ENCODE data around the gene NAPG.

NAPG gene

GRCh38 chr18:10511236-10511635 is 14.6 kb upstream of the NAPG start:
- Histone ChIP-seq H3K4me1 (ENCODE audit: control insufficient read depth in 5 of 5, insufficient read depth in 5 of 5, low read length in 5 of 5) (peaks cover 0 to 11% (median 4%) of the 10 kb centered on the region in 5 donors), H3K27ac (ENCODE audit: low read depth, low read length) (no peak overlapping the region), H3K36me3 (ENCODE audit: control insufficient read depth in 5 of 5, insufficient read depth in 5 of 5, low read length in 5 of 5) (no peaks in the 10 kb centered on the region), H3K9me3 (ENCODE audit: control insufficient read depth in 5 of 5, low read length in 5 of 5) (peaks cover 0 to 12% (median 8%) of the 10 kb centered on the region in 5 donors), H3K4me3 (ENCODE audit: low read depth in 1 of 5, low read length in 5 of 5) (no peak overlapping the region), H3K27me3 (ENCODE audit: control insufficient read depth in 5 of 5, insufficient read depth in 4 of 5, low read length in 5 of 5) (no peaks in the 10 kb centered on the region), H3K9ac (ENCODE audit: low read length in 5 of 5) (no peak overlapping the region)

GRCh38 chr18:10514082-10514481 is 11.7 kb upstream of the NAPG start:
- peak overlapping the region; percentile 38 for H3K27ac ChIP-seq (ENCODE audit: low read depth, low read length)
- H3K9ac ChIP-seq (ENCODE audit: low read length in 5 of 5), result no peak overlapping the region
- H3K36me3 ChIP-seq (ENCODE audit: control insufficient read depth in 5 of 5, insufficient read depth in 5 of 5, low read length in 5 of 5), result no peaks in the 10 kb centered on the region
- peaks cover 3 to 20% (median 12%) of the 10 kb centered on the region in 5 donors for H3K4me1 ChIP-seq (ENCODE audit: control insufficient read depth in 5 of 5, insufficient read depth in 5 of 5, low read length in 5 of 5)
- peaks cover 0 to 8% (median 4%) of the 10 kb centered on the region in 5 donors for H3K9me3 ChIP-seq (ENCODE audit: control insufficient read depth in 5 of 5, low read length in 5 of 5)
- no peaks in the 10 kb centered on the region for H3K27me3 ChIP-seq (ENCODE audit: control insufficient read depth in 5 of 5, insufficient read depth in 4 of 5, low read length in 5 of 5)
- H3K4me3 ChIP-seq (ENCODE audit: low read depth in 1 of 5, low read length in 5 of 5), result no peak overlapping the region

GRCh38 chr18:10514601-10515000 is 11.2 kb upstream of the NAPG start:
- no peaks in the 10 kb centered on the region for H3K27me3 ChIP-seq (ENCODE audit: control insufficient read depth in 5 of 5, insufficient read depth in 4 of 5, low read length in 5 of 5)
- no peaks in the 10 kb centered on the region for H3K36me3 ChIP-seq (ENCODE audit: control insufficient read depth in 5 of 5, insufficient read depth in 5 of 5, low read length in 5 of 5)
- H3K4me1 ChIP-seq (ENCODE audit: control insufficient read depth in 5 of 5, insufficient read depth in 5 of 5, low read length in 5 of 5), result peaks cover 3 to 25% (median 17%) of the 10 kb centered on the region in 5 donors
- no peak overlapping the region for H3K9ac ChIP-seq (ENCODE audit: low read length in 5 of 5)
- peaks cover 0 to 8% (median 4%) of the 10 kb centered on the region in 5 donors for H3K9me3 ChIP-seq (ENCODE audit: control insufficient read depth in 5 of 5, low read length in 5 of 5)
- no peak overlapping the region for H3K27ac ChIP-seq (ENCODE audit: low read depth, low read length)
- no peak overlapping the region for H3K4me3 ChIP-seq (ENCODE audit: low read depth in 1 of 5, low read length in 5 of 5)

- H3K9me3 ChIP-seq (ENCODE audit: control insufficient read depth in 5 of 5, low read length in 5 of 5), result peaks cover 0 to 8% (median 4%) of the 10 kb centered on the region in 5 donors
- peaks cover 6 to 28% (median 22%) of the 10 kb centered on the region in 5 donors for H3K4me1 ChIP-seq (ENCODE audit: control insufficient read depth in 5 of 5, insufficient read depth in 5 of 5, low read length in 5 of 5)
- no peaks in the 10 kb centered on the region for H3K27me3 ChIP-seq (ENCODE audit: control insufficient read depth in 5 of 5, insufficient read depth in 4 of 5, low read length in 5 of 5)
- H3K4me3 ChIP-seq (ENCODE audit: low read depth in 1 of 5, low read length in 5 of 5), result no peak overlapping the region
- no peaks in the 10 kb centered on the region for H3K36me3 ChIP-seq (ENCODE audit: control insufficient read depth in 5 of 5, insufficient read depth in 5 of 5, low read length in 5 of 5)
- no peak overlapping the region for H3K9ac ChIP-seq (ENCODE audit: low read length in 5 of 5)
- no peak overlapping the region for H3K27ac ChIP-seq (ENCODE audit: low read depth, low read length)
These were observed 10.4 kb upstream of the NAPG start for GRCh38 chr18:10515456-10515855.

GRCh38 chr18:10516078-10516477 is 9.7 kb upstream of the NAPG start:
- H3K4me1 ChIP-seq (ENCODE audit: control insufficient read depth in 5 of 5, insufficient read depth in 5 of 5, low read length in 5 of 5), result peaks cover 6 to 28% (median 22%) of the 10 kb centered on the region in 5 donors
- H3K27ac ChIP-seq (ENCODE audit: low read depth, low read length), result no peak overlapping the region

GRCh38 chr18:10518595-10519255 is 7.1 kb upstream of the NAPG start:
- Histone ChIP-seq H3K27me3 (ENCODE audit: control insufficient read depth in 5 of 5, insufficient read depth in 4 of 5, low read length in 5 of 5) (no peaks in the 10 kb centered on the region), H3K9me3 (ENCODE audit: control insufficient read depth in 5 of 5, low read length in 5 of 5) (peaks cover 0 to 8% (median 4%) of the 10 kb centered on the region in 5 donors), H3K4me1 (ENCODE audit: control insufficient read depth in 5 of 5, insufficient read depth in 5 of 5, low read length in 5 of 5) (peaks cover 6 to 28% (median 22%) of the 10 kb centered on the region in 5 donors), H3K27ac (ENCODE audit: low read depth, low read length) (peak overlapping the region; percentile 37), H3K9ac (ENCODE audit: low read length in 5 of 5) (peak overlapping the region in 2 of 5 donors; percentile 8 to 13), H3K4me3 (ENCODE audit: low read depth in 1 of 5, low read length in 5 of 5) (peak overlapping the region in 1 of 5 donors; percentile 37), H3K36me3 (ENCODE audit: control insufficient read depth in 5 of 5, insufficient read depth in 5 of 5, low read length in 5 of 5) (no peaks in the 10 kb centered on the region)

More at GRCh38 chr18:10516078-10516477, 9.7 kb upstream of the NAPG start:
- Histone ChIP-seq H3K9me3 (ENCODE audit: control insufficient read depth in 5 of 5, low read length in 5 of 5) (peaks cover 0 to 8% (median 4%) of the 10 kb centered on the region in 5 donors), H3K9ac (ENCODE audit: low read length in 5 of 5) (no peak overlapping the region), H3K27me3 (ENCODE audit: control insufficient read depth in 5 of 5, insufficient read depth in 4 of 5, low read length in 5 of 5) (no peaks in the 10 kb centered on the region), H3K4me3 (ENCODE audit: low read depth in 1 of 5, low read length in 5 of 5) (no peak overlapping the region), H3K36me3 (ENCODE audit: control insufficient read depth in 5 of 5, insufficient read depth in 5 of 5, low read length in 5 of 5) (no peaks in the 10 kb centered on the region)

GRCh38 chr18:10519366-10519765 is 6.5 kb upstream of the NAPG start:
- Histone ChIP-seq H3K4me3 (ENCODE audit: low read depth in 1 of 5, low read length in 5 of 5) (no peak overlapping the region), H3K9ac (ENCODE audit: low read length in 5 of 5) (peak overlapping the region in 1 of 5 donors; percentile 8), H3K4me1 (ENCODE audit: control insufficient read depth in 5 of 5, insufficient read depth in 5 of 5, low read length in 5 of 5) (peaks cover 6 to 23% (median 18%) of the 10 kb centered on the region in 5 donors), H3K27me3 (ENCODE audit: control insufficient read depth in 5 of 5, insufficient read depth in 4 of 5, low read length in 5 of 5) (no peaks in the 10 kb centered on the region), H3K36me3 (ENCODE audit: control insufficient read depth in 5 of 5, insufficient read depth in 5 of 5, low read length in 5 of 5) (no peaks in the 10 kb centered on the region), H3K27ac (ENCODE audit: low read depth, low read length) (peak overlapping the region; percentile 37), H3K9me3 (ENCODE audit: control insufficient read depth in 5 of 5, low read length in 5 of 5) (peaks cover 0 to 8% (median 4%) of the 10 kb centered on the region in 5 donors)

- Histone ChIP-seq H3K36me3 (ENCODE audit: control insufficient read depth in 5 of 5, insufficient read depth in 5 of 5, low read length in 5 of 5) (no peaks in the 10 kb centered on the region), H3K9ac (ENCODE audit: low read length in 5 of 5) (peak overlapping the region in 1 of 5 donors; percentile 30), H3K27ac (ENCODE audit: low read depth, low read length) (peak overlapping the region; percentile 37), H3K4me3 (ENCODE audit: low read depth in 1 of 5, low read length in 5 of 5) (peak overlapping the region in 1 of 5 donors; percentile 28), H3K27me3 (ENCODE audit: control insufficient read depth in 5 of 5, insufficient read depth in 4 of 5, low read length in 5 of 5) (no peaks in the 10 kb centered on the region), H3K9me3 (ENCODE audit: control insufficient read depth in 5 of 5, low read length in 5 of 5) (peaks cover 0 to 8% (median 4%) of the 10 kb centered on the region in 5 donors), H3K4me1 (ENCODE audit: control insufficient read depth in 5 of 5, insufficient read depth in 5 of 5, low read length in 5 of 5) (peaks cover 6 to 21% (median 21%) of the 10 kb centered on the region in 5 donors)
These were observed 5.6 kb upstream of the NAPG start for GRCh38 chr18:10519999-10520935.

- H3K4me3 ChIP-seq (ENCODE audit: low read depth in 1 of 5, low read length in 5 of 5), result no peak overlapping the region
- peaks cover 0 to 3% (median 0%) of the 10 kb centered on the region in 5 donors for H3K27me3 ChIP-seq (ENCODE audit: control insufficient read depth in 5 of 5, insufficient read depth in 4 of 5, low read length in 5 of 5)
- H3K9ac ChIP-seq (ENCODE audit: low read length in 5 of 5), result no peak overlapping the region
- no peak overlapping the region for H3K27ac ChIP-seq (ENCODE audit: low read depth, low read length)
- peaks cover 10 to 29% (median 26%) of the 10 kb centered on the region in 5 donors for H3K4me1 ChIP-seq (ENCODE audit: control insufficient read depth in 5 of 5, insufficient read depth in 5 of 5, low read length in 5 of 5)
- no peaks in the 10 kb centered on the region for H3K36me3 ChIP-seq (ENCODE audit: control insufficient read depth in 5 of 5, insufficient read depth in 5 of 5, low read length in 5 of 5)
- H3K9me3 ChIP-seq (ENCODE audit: control insufficient read depth in 5 of 5, low read length in 5 of 5), result peaks cover 0 to 8% (median 4%) of the 10 kb centered on the region in 5 donors
These were observed 4.3 kb upstream of the NAPG start for GRCh38 chr18:10521566-10521965.
